Esophagus (tissue), 2 donors: Measurements from ENCODE around the gene KRT79. TPM values are rescaled to one million over a fixed set of nuclear protein-coding genes. Genes with fewer than 3 reads are reported as not detected.

Experiments
- H3K27ac ChIP-seq, 2 donors: one replicate each; pipeline ENCODE4 v1.5.1; 2013; ENCODE audit warnings: low read depth in 2 of 2, mild to moderate bottlenecking in 2 of 2, inconsistent platforms in 1 of 2, low read length in 1 of 2, moderate library complexity in 1 of 2
- H3K27me3 ChIP-seq, 2 donors: one replicate each; pipeline ENCODE4 v1.6.1; 2013; ENCODE audit warnings: low read length in 2 of 2, control low read depth in 1 of 2, mild to moderate bottlenecking in 1 of 2; ENCODE audit not compliant: insufficient read depth in 2 of 2, control insufficient read depth in 1 of 2
- H3K36me3 ChIP-seq, 2 donors: one replicate each; pipeline ENCODE4 v1.6.1; 2013; ENCODE audit warnings: low read length in 1 of 2; ENCODE audit not compliant: control insufficient read depth in 2 of 2, insufficient read depth in 2 of 2
- H3K4me1 ChIP-seq, 2 donors: one replicate each; pipeline ENCODE4 v1.6.1; 2013; ENCODE audit warnings: low read length in 1 of 2; ENCODE audit not compliant: control insufficient read depth in 2 of 2, insufficient read depth in 2 of 2
- H3K4me3 ChIP-seq, 2 donors: one replicate each; pipeline ENCODE4 v1.5.1; 2013; ENCODE audit warnings: low read length in 2 of 2, mild to moderate bottlenecking in 2 of 2, low read depth in 1 of 2, moderate library complexity in 1 of 2
- H3K9me3 ChIP-seq, 2 donors: one replicate each; pipeline ENCODE4 v1.6.1; 2013; ENCODE audit warnings: mild to moderate bottlenecking in 2 of 2, low read depth in 1 of 2, low read length in 1 of 2, moderate library complexity in 1 of 2; ENCODE audit not compliant: control insufficient read depth in 2 of 2, insufficient read depth in 1 of 2
- WGBS, 2 donors: extraction: QIAGEN DNeasy Blood & Tissue Kit; methylation state at CpG; one replicate each; pipeline ENCODE4 v1.1.7; 2013; 5-methylcytosine and 5-hydroxymethylcytosine counted together
- polyA plus RNA-seq, 2 donors: library from polyadenylated mRNA; stranded (reverse); fragments of 200-250 nt; gene quantifications; one replicate each; pipeline ENCODE4 v1.2.3, GENCODE V29; 2013
- donor health status: healthy with polysubstance abuse.
- donor health status: Bipolar disorder and iron deficiency.

The KRT79 gene
- polyA plus RNA-seq, 2 donors, result 0.75 to 1.8 TPM

DNA sequence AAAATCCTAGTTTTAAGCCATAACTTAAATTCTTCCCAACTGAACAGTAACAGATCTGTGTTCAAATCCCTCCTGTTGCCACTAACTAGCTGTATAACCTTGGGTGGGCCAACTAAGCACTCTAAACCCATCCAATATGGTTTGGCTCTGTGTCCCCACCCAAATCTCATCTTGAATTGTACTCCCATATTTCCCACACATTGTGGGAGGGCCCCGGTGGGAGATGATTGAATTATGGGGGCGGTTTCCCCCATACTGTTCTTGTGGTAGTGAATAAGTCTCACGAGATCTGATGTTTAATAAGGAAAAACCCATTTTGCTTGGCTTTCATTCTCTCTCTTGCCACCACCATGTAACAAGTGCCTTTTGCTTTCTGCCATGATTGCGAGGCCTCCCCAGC lies 18.9 kb downstream of the KRT79 start:
- Histone ChIP-seq H3K27me3 (no peaks in the 10 kb centered on the region), H3K27ac (no peak overlapping the region)
- 87 to 95% methylated on average over 4 of the region's 4 CpGs for WGBS, 2 donors

DNA sequence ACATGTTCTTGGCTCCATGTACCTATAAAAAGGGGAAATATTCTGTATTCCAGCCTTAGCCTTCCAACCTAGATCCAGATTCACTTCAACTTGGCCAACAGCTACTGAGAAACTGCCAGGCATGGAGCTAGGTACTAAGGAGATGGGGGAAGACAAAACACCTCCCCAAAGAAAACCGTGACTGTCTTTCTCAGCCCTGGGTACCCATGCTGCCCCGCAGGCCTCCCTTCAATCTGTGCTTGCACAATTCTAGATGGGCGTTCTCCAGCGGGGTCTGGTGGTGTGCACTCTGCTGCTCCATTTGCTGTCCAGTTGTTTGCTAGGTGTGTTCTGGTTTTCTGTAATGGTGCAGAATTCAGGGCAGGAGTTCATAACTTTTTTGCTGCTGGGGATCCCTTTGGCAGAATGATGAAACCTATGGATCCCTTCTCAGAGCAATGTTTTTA lies 19.4 kb downstream of the KRT79 start:
- Histone ChIP-seq H3K4me1 (peaks cover 2 to 4% of the 10 kb centered on the region in 2 donors), H3K27ac (peak overlapping the region; percentile 43 to 56), H3K36me3 (no peaks in the 10 kb centered on the region), H3K9me3 (no peaks in the 10 kb centered on the region), H3K27me3 (no peaks in the 10 kb centered on the region), H3K4me3 (no peak overlapping the region)
- WGBS, 2 donors, result 69 to 81% methylated on average over 4 of the region's 4 CpGs

More for the DNA sequence above, 18.9 kb downstream of the KRT79 start:
- Histone ChIP-seq H3K4me1 (peaks cover 2 to 7% of the 10 kb centered on the region in 2 donors), H3K36me3 (no peaks in the 10 kb centered on the region), H3K4me3 (no peak overlapping the region), H3K9me3 (no peaks in the 10 kb centered on the region)

DNA sequence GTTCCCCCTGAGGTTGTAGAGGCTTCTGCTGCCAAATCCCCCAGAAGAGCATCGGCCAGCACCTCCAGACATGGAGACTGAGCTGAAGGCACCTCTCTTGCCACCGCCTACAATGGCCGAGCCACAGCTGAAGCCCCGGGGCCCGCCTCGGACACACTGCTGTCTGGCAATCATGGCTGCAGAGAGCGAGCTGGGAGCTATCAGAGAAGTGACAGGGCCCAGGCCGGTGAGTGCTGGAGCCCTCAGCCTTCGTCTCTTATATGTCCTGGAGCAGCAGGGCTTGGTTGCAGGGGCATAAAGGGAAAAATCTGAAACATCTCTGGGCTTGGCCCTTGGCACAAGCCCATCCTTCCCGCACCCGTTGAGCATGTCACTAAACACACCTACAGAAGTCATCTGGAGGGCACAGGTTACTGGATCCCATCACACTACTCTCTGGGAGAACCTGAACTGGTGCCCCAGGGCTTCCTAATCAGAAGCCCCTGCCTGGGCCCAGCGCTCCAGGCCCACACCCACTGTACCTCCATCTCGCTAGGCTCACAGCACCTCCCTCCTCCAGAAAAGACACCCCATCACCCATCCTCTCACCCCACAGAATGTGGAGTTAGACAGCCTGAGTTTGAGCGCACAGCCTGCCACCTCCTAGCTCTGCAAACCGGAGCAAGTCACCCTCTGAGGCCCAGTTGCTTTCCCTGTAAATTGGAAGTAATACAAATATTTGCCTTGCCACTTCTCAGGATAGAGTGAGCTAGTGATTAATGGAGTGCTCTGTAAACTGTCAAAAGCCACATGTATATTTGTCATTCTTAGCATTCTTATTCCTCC lies 20.0 kb downstream of the KRT79 start, which contains the start of gene KRT4:
KRT4 (minus strand) TSS at position 232 of the 825 bp plus-strand sequence; CDS start at position 174, 58 bp downstream.
- no peaks in the 10 kb centered on the region for H3K9me3 ChIP-seq
- 62 to 68% methylated on average over 15 of the region's 15 CpGs for WGBS, 2 donors
- peaks cover 2 to 4% of the 10 kb centered on the region in 2 donors for H3K4me1 ChIP-seq
- peak within 1 kb of the TSS; percentile 56 to 87 for H3K27ac ChIP-seq
- H3K27me3 ChIP-seq, result no peaks in the 10 kb centered on the region
- peak within 1 kb of the TSS; percentile 50 to 55 for H3K4me3 ChIP-seq
- H3K36me3 ChIP-seq, result peaks cover 0 to 3% of the 10 kb centered on the region in 2 donors

DNA sequence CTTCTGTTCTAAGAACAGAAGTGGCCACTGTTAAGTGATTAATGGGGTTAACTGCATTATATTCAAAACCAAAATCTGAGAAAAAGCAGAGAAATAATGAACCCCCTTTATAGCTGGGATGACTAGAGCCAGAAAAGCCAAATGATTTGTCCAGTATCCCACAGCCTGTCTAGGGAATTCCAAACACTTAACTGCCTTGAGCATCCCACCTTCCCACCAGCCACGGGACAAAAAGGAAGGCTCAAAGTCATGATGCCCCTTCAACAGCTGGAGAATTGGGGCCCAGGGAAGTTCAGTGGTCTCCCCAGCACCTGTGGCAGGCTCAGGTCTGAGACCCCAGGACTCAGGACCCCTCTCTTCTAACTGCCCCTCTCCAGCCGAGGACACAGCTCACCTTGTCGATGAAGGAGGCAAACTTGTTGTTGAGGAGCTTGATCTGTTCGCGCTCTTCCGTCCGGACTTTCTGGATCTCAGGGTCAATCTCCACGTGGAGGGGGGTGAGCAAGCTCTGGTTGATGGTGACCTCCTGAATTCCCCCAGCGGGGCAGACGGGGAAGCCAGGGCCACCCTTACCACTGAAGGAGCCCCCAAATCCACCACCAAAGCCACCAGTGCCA lies 20.8 kb downstream of the KRT79 start:
- Histone ChIP-seq H3K27ac (peak overlapping the region; percentile 28 to 87), H3K27me3 (no peaks in the 10 kb centered on the region), H3K36me3 (peaks cover 0 to 3% of the 10 kb centered on the region in 2 donors), H3K4me1 (peaks cover 0 to 4% of the 10 kb centered on the region in 2 donors), H3K4me3 (peak overlapping the region; percentile 50 to 55), H3K9me3 (no peaks in the 10 kb centered on the region)
- WGBS, 2 donors, result 87 to 90% methylated on average over 10 of the region's 10 CpGs

DNA sequence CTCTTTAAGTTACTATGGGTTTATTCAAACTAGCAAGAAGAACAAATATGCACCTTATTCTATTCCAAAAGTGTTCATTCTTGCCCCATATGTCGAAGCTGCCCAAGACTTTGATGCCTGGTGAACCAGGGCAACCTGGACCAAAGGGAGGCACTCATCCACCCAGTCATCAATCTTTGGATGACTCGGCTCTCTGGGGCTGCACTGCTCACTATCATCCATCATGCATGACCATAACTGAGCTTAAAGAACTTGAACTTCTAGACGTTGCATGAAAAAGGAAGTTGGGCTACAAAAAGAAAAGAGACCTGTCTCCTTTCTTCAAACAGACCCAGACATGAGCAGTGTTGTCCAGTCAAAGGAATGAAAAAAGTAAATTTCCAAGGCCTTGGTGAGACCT lies 21.4 kb downstream of the KRT79 start:
- Histone ChIP-seq H3K9me3 (no peaks in the 10 kb centered on the region), H3K27ac (peak overlapping the region; percentile 28 to 87), H3K36me3 (peaks cover 0 to 5% of the 10 kb centered on the region in 2 donors), H3K4me1 (peaks cover 0 to 4% of the 10 kb centered on the region in 2 donors), H3K27me3 (no peaks in the 10 kb centered on the region), H3K4me3 (peak overlapping the region; percentile 42 to 55)
- WGBS, 2 donors, result 34 to 44% methylated on average over 3 of the region's 3 CpGs

DNA sequence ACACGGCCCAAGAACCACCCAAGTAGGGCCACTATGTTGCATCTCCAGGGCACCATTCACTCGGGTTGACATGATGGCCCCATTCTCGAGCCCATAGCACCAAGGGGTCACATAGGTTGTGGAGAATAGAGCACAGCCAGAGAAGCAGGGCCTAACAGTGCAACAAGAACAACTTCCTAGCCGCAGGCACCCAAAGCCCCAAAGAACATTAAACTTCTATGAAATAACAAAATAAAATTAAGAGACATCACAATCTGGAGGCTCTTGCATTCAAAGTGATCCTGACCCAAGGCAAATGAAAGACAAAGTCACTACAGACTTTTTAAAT lies 22.1 kb downstream of the KRT79 start:
- H3K4me1 ChIP-seq, result peaks cover 0 to 7% of the 10 kb centered on the region in 2 donors
- H3K4me3 ChIP-seq, result peak overlapping the region; percentile 36 to 55
- H3K27me3 ChIP-seq, result no peaks in the 10 kb centered on the region
- peak overlapping the region; percentile 41 to 82 for H3K27ac ChIP-seq
- WGBS, 2 donors, result 63 to 68% methylated on average over 4 of the region's 4 CpGs
- H3K9me3 ChIP-seq, result no peaks in the 10 kb centered on the region
- H3K36me3 ChIP-seq, result peaks cover 0 to 11% of the 10 kb centered on the region in 2 donors

DNA sequence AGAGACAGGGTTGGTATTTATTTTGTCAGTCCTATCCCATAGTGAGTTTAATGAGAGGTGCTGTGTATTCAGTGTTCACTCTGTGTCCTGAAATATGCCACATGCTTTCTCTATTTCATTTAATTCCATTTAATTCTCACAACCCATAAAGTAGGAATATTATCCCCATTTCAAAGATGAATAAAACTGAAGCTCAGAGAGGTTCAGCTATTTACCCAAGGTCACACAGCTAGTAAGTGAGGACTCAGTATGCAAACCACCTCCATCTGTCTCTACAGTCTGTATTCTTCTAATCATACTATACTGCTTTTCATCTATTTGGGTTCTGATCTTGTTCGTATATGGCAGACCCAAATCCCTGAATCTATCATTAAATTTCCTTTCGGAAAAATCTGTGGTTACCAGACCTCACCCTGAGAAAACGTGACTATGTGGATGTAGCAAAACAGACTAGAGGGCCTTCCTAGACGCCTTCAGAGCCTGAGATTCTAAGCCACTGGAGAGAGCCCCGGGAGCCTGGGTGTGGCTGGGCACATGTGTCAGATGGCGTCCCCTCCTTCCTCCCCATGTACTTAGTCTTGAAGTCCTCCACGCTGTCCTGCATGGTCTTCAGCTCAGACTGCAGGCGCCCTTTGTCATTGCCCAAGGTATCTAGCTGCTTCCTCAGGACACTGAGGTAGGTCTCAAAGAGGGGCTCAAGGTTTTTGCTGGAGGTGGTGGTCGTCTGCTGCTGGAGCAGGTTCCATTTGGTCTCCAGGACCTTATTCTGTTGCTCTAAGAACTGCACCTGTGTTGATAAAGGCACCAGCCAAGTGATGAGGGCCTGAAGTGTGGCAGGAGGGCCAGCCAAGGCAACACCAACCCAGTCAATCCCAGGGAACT lies 22.7 kb downstream of the KRT79 start:
- peak overlapping the region; percentile 41 to 82 for H3K27ac ChIP-seq
- WGBS, 2 donors, result 83 to 84% methylated on average over 9 of the region's 9 CpGs
- peak overlapping the region; percentile 36 to 55 for H3K4me3 ChIP-seq
- H3K27me3 ChIP-seq, result no peaks in the 10 kb centered on the region
- peaks cover 0 to 11% of the 10 kb centered on the region in 2 donors for H3K36me3 ChIP-seq
- H3K4me1 ChIP-seq, result peaks cover 0 to 7% of the 10 kb centered on the region in 2 donors
- H3K9me3 ChIP-seq, result no peaks in the 10 kb centered on the region

DNA sequence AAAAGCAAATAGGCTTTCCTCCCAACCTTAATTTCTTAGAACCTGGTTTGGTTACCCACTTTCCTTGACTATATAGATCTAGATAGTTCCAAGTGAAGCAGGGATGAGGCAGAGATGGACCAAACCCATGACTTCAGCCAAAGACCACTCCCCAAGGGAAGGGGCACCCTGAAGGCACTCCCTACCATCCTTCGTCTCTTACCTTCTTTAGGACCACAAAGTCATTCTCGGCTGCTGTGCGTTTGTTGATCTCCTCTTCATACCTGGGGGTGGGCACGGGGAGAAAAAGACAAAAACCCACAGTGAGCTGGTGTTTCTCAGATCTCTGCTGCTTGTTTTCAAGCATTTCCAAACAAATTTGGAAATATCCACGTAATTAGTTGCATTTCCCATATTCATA lies 23.6 kb downstream of the KRT79 start:
- peak overlapping the region; percentile 15 to 18 for H3K27ac ChIP-seq
- H3K4me3 ChIP-seq, result no peak overlapping the region
- WGBS, 2 donors, result 67 to 73% methylated on average over 5 of the region's 5 CpGs
- no peaks in the 10 kb centered on the region for H3K27me3 ChIP-seq
- no peaks in the 10 kb centered on the region for H3K9me3 ChIP-seq
- peaks cover 0 to 5% of the 10 kb centered on the region in 2 donors for H3K4me1 ChIP-seq
- peaks cover 0 to 11% of the 10 kb centered on the region in 2 donors for H3K36me3 ChIP-seq

DNA sequence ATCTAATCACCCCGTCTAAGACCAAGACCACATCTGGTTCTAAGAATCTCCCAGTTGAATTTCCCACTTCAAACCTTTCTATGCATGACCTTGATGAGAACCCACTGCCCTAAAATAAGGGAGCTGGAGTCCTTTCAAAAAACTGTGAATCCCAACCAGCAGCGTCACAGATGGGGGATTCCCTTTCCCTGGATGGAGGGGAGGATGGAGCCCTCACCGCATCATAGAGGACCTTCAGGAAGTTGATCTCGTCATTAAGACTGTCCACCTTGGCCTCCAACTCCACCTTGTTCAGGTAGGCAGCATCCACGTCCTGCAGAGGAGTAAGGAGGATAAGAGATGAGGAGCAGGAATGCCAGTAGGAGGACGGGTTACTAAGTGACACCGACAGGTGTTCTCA lies 24.9 kb downstream of the KRT79 start:
- H3K4me1 ChIP-seq, result peaks cover 0 to 6% of the 10 kb centered on the region in 2 donors
- peaks cover 0 to 11% of the 10 kb centered on the region in 2 donors for H3K36me3 ChIP-seq
- H3K27me3 ChIP-seq, result no peaks in the 10 kb centered on the region
- H3K4me3 ChIP-seq, result no peak overlapping the region
- no peaks in the 10 kb centered on the region for H3K9me3 ChIP-seq
- whole genome bisulfite sequencing, 2 donors, result 83 to 84% methylated on average over 7 of the region's 7 CpGs
- H3K27ac ChIP-seq, result no peak overlapping the region
